NCI-H524 (cell line): ENCODE measurements around the gene AFAP1L2.
A peak's percentile ranks its signal among the peaks of the same experiment; 100 is the strongest.

Source experiments
- DNase-seq, 2 experiments: peaks; one replicate each; lab custom pipeline; 2025; lab: John Stamatoyannopoulos, UW

Gene AFAP1L2

DNA sequence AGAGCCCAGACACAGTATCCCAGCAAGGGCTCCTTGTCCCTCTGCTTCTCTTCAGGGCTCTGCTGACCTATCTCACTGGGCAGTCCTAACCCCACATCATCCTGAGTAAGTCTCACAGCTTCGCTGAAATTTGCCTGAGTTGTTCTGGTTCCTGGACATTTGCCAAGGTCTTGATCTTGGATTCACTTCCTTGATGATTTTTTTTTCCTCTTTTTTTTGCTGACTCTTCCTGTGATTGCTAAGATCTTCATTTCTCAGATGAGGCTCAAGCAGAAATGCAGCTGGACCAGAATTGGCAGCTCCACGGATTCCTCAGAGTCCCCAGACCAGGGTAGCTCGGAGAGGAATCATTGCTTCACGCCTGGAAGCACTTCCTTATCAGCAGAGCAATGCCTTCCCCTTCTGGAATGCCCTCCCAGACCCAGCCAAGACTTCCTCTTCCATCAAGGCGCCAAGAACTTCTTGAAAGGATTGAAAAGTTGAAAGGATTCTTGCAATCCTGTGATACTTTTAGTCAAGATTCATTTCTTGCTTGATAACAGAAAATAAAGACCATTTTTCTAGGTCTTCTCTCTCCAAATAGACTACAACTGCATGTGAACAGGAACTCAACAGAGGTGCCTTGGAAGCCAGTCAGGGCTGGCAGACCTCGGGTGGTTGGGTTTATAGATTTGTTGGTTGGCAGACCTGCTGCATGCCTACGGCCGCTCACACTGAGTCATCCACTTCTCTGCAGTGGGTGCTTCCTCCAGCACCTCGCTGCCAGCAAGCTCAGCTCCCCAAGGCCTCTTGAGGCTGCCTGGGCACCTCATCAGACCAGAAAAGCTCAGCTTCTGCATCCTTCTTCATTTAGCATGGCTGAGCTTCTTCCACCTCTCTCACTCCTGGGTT lies 8.8 kb upstream of the AFAP1L2 start:
- no peak for DNase-seq

DNA sequence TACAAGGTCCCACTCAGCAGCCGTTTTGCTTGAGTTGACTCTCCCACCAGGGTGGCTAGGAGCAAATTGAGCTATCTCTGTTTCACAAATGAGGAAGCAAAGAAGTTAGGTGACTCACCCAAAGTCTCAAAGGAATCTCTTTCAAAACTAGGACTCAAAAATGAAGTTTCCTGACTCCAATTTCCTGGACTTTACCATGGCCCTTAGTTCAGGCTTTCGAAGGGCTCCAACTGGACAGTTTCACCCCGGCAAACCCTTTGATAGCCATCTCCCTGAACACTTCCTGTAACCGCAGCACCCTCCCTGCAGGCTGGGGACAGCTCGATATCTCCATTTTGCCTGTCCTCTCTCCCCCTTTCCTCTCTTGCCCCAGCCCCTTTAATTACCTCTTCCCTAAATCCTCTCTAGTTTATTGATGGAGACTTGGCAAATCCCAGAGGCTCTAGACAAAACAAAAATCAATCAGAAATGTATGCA lies 4.7 kb upstream of the AFAP1L2 start:
- no peak for DNase-seq

DNA sequence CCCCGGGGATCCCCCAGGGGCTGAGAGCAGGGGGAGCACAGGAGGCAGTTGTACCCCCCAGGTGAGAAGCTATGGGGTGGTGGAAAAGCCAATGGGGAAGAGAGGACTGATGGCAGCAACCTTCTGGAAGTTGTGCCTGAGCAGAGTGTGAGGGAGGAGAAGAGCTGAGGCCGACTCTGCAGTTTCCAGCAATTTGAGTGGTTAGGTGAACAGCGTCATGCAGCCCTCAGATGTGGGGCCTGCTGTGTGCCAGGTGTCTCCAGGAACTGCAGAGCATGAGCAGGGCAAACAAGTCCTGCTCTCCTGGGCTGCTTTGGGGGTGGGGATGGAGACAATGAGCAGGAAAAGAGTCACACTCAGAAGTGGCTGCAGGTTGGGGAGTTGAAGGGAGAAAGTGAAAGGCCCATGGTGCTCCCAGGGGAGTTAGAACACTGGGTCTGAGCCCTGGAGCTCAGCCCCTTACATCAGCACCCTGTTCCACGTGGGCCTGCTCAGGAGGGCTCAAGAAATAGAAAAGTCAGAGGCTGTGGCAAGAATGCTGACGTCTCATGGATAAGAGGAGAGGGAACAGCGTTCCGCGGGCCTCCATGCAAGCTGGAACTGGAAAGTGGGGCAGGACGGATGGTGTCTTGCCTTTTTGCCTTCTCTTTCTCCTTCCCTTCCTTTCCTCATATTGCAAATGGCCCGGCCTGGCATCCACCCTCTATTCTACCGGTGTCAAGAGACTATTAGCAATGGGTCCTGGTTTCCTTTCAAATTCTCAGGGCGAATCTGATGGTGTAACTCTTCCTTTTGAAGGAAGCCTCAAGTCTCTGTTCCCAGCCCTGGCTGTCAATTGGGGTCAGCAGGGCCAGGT lies 4.0 kb upstream of the AFAP1L2 start:
- no peak for DNase-seq

DNA sequence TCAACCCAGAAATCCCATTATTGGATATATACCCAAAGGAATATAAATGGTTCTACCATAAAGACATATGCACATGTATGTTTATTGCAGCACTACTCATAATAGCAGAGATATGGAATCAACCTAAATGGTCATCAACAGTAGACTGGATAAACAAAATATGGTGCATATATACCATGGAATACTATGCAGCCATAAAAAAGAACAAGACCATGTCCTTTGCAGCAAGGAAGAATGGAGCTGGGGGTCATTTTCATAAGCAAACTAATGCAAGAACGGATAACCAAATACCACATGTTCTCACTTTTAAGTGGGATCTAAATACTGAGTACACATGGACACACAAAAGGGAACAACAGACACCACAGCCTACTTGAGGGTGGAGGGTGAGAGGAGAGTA lies 2.2 kb upstream of the AFAP1L2 start:
- DNase-seq = no peak

DNA sequence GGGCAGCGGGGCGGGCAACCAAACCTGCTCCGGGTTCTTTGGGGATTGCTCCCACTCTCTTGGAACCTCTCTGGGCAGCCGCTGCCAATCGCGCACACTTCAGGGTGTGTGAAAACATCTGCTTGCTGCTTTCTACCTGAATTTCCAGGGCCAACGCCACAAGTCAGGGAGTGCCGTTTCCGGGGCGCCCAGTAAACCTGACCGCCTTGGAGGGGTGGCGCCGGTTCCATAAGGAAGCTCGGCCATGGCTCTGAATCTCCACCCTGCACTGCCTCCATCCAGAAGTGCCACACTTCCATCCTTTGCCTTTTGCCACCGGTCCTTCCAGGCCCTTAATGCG lies 679 bp upstream of the AFAP1L2 start:
- no peak for DNase-seq

DNA sequence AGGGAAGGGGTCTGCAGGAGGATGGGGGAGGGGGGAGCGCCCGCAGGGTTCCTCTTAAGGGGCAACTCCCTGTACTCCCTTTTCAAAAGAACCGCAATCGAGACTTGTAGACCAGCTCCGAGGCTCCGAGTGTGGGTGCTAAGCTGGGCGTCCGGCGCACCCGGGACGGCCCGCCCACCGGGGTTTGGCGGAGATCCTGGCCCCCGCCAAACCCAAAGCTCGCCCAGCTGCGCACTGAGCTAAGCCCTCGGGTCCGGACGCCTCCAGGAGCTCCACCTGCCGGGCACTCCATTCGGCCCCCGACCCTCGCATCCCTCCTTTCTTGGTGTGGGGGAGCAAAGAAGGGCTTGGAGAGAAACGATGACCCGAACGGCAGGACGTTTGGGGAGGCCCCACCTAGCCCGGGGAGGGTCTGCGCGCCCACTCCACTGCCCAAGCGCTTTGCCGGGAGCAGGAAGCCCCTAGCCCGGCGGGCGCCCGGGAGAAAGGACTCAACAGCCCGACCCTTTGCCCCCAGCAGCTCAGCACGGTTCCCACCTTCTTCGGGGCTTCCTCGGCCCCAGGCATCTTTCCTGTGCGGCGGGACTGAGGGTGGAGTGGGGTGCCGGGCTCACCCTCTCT lies 651 bp downstream of the AFAP1L2 start:
- peak in 1 of 2 experiments; percentile 9 for DNase-seq

DNA sequence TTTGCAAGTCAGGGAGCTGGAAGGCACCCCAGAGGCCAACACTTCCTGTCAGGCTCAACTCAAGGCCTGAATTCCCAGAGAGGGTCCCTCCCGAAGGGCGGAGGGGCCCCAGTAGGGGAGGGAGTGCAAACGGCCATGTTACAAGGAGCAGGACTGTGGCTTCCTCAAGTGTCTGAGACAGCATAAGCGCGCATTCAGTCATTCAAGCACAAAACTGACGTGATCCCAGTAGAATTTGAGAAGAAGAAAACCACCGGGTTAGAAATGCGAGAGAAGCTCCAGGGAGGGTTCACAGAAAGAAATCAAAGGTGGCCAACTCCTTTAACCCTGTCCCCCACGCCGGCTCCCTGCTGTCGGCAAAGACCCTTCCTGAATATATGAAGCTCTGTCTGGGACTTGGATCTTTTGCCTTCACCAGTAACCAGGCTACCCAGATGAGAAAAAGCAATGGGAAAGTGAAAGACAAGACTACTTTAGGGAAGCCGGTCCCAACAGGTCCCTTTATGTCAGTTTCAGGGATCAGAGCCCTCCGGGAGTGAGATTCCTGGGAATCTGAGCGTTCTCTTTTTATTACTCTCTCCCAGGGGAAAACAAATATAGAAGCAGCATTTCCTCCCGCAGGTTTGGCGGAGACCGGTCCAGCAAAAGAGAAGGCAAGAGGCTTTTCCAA lies 1.3 kb downstream of the AFAP1L2 start:
- no peak for DNase-seq

DNA sequence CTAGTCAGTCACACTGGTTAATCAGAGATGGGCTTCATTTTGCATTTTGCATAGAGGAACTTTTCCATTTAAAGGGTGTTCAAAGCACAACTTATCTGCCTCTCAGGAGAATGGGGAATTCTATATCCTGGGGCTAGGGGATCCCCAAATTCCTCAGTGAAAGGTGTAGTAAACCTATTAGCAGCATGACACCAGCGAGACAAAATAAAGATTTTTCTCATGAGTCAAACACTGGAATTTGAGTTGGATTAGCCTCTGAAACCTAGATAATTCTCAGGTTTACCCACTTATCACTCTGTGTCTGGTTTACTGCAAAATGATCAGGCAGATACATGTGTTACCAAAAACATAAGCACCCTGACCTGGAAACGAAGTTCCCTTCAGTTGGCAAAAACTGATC lies 2.1 kb downstream of the AFAP1L2 start:
- no peak for DNase-seq

DNA sequence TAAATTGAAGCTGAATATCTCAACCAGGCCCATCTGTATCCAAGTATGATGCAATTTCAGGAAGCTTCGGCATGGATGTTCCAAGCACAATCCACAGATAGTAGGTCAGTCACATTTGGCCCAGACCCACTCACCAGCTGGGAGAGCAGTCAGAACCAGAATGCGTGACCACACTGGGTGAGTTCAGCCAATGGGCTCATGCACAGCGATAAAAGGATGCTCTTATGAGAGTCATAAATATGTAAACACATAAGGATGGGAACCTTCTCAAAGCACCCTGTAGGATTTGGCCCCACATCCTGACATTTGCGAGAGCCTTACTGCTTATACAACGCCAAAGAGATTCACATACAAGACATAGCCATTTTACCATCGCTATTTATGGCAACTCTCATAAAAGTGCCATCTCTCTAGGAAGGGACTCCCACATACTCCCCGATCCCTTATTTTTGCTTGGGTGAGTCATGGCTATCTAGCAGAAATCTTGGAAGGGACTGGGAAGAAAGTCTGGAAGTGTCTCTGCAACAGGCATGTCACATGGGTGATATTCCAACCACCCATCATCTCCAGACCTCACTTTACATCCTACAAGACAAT lies 3.0 kb downstream of the AFAP1L2 start:
- DNase-seq = no peak

DNA sequence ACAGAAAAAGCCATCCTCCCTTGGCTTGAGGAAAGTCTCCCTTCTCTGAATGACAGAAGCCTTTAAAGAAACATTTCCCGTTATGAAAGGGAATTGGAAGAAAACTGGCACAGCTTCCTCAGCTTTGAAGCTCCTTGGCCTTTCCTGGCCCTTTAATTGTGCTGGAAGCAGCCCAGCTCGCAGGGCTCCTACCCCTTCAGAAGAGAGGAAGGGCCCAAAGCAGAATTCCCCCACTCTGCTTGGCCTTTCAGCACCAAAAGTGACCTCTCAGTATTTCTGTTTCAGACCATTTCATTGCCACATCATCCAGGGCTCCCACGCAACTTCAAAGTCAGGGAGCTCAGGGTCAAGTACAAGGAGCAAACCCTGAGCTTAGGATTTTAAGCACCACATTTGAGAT lies 4.2 kb downstream of the AFAP1L2 start:
- DNase-seq = no peak

DNA sequence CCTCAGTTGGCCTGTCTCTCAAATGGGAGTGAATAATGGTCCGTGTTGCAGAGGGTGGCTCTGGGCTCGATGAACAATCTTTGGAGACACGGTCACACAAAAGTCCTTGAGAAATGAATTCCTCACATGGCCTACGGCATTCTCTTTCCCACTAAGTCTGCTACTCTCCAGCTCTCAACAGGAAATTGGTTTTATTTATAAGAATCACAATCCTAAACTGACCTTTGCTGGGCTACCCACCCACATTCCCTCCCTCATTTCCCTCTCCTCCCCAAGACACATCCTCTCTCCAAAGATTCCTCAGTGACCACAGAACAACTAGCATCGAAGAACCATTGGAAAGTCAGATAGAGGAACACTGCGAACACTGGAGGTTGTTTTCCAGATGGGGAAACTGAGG lies 4.7 kb downstream of the AFAP1L2 start:
- no peak for DNase-seq

DNA sequence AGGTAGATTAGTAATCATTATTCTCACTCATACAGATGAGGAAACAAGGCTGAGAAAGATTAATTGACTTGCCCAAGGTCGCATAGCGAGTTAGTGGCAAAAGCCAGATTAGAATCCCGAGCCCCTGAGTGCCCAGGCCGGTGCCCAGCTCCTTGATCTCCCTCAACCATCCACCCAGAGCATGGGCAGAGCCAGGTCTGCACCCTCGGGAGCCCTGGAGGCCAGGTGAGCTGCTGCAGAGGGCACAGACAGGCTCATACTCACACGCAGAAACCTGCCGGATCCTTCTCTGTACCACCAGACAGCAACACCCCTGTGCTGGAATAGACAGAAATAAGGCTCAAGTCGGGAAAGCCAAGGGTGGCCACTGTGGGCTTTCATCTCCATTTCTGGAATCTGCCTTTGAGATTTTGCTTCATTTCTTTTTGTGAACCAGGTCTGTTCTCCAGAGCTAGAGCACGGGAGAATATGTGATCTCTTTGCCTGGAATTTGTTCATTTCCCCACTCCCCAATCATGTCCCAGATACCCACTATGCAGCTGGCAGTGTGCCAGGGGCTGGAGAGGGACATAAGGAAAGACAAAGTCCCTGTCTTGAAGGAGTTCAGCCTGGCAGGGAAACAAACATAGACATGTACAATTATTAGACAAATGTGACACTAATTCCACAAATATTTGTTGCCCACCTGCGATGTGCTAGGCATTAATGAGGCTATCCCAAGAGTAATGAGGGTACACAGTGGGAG lies 5.5 kb downstream of the AFAP1L2 start:
- no peak for DNase-seq

DNA sequence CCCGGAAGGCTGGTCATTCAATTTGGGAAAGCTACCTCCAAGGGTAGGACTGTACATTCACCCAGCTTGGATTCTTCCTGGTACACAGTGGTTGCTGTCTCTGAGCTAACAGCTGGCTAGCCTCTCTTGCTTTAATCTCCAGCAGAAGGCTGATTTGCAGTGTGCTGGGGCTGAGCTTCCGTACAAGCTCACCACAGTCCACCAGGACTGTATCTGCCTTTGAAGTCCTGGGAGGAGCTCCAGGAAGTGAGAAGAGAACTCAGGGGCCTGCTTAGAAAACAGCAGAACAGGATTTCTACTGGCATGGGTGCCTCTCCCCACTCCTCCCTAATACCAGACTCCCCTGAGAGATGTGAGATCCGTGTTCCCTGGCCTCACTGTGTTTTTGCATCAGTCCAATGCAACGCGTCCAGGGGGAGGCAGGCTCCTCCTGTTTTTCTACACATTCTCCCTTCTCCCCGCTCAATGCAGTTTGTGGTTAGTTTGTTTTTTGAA lies 6.6 kb downstream of the AFAP1L2 start:
- no peak for DNase-seq

DNA sequence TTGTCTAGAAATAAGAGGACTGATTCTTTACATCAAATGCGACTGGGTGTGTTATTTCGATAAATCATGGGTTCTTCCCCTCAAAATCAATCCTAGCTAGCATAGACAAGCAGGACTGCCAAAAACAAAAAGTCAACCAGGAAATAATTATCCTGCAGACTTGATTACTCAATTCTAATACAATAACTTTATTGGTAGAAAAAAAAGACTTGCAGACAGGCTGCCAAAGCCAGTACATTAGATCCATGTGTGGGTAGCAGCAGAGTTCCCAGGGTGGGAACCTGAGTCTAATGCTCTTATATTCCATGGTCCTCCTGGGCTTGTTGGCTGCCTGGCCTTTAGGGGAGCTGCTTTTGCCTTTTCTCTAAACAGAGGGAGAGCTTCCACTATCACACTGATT lies 7.8 kb downstream of the AFAP1L2 start:
- no peak for DNase-seq

DNA sequence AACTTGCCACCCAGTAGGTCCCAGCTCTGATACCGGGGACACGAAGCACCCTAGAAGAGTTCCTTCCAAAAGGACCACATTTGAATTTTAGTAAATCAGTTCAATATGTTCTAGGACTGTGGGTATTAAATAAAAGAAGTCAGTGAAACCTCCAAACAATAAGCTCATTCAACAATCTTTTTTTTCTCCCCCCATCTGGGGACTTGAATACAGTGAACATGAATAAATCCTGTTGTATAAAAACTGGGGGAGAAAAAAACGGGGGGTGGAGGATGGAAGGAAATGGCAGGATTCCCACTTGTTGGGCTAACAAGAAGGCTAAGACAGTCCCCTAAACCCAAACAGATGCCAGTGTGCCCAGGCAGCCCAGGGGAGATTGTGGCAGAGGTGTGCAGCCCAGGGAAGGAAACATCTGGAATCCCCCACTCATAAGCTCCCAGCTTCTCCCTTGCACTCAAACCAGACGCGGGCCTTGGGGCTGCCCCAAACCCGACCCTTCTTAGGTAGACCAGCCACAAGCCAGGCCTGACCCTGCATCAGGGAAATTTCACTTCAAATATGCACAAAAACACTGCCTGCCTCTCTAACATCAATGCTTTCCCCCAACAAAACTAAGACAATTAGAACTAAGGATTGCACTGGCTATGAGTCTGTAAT lies 8.8 kb downstream of the AFAP1L2 start:
- DNase-seq = no peak

DNA sequence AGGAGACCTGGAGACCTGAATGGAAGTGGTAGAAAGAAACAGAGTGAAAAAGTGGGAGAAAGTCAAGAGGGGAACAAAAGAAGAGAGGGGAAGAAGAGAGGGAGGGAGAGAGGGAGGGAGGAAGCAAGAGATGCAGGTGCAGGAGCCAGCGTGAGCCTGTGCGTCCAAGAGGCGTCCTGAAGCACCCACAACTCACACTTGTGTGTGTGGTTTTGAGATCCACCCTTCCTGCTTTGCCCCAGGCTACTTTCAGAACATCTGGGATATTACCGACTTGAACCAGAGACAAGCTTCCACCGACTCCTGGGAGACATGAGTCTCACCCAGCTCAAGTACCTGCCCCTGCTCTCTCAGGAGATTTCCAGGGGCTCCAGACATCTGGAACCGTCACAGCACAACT lies 9.8 kb downstream of the AFAP1L2 start:
- DNase-seq = no peak

DNA sequence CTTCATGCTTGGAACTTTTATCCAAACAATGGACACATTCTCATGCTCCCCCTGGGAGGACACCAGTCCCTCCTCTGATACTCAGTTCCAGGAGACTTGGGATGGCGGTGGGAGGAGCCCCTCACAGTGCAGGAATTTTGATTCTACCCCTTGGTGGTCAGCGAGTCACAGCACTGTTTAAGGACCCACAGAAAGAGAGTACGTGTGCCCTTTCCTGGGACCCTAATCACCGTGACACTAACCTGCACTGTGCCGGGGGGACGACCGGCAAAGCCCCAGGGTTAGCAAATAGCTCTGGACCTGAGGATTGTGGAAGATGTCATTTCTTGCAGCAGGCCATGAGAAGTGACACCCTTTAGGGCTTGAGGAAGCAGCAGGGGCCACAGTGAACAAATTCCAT lies 10.4 kb downstream of the AFAP1L2 start:
- no peak for DNase-seq

DNA sequence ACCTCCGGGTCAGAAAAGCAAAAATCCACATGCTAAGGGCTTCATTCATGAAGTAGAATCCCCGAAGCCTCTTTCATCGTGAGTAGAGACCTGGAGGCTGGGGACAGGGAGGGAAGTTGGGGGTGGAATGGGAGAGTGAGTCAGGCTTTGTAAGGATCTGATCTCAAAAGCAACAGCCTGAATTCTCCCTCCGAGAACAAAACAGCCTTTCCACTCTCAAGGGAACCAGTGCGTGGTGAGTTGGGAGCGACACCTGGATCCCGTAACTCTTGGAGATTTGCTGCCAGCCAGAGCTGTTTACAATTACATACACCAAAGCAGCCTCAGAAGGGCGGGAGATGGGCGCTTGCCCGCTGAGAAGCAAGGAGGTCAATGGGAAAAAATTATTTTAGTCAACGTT lies 10.8 kb downstream of the AFAP1L2 start:
- no peak for DNase-seq

DNA sequence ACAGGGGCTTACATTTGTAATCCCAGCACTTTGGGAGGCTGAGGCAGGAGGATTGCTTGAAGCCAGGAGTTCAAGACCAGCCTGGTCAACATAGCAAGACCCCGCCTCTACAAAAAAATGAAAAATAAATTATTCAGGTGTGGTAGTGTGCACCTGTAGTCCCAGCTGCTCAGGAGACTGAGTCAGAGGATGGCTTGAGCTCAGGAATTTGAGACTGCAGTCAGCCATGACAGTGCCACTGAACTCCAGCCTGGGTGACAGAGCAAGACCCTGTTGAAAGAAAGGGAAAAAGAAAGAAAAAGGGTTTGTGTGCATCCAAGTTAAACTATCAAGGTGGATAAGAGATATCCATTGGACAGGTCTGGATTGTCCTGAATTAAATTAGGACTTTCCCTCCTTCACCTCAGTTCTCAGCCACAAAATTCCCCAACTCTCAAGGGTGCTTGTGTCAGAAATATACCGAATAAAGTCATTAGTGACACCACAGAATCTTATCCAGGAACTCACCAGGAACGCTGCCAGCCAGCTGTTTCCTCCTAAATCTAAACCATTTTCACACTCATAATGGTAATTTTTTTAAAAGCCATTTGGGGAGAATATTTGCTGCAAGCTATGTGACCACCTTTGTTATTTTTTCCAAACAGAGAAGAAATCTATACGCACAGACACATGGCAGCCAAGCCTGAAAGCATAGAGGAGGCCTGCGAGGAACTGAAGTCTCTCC lies 12.0 kb downstream of the AFAP1L2 start:
- no peak for DNase-seq

DNA sequence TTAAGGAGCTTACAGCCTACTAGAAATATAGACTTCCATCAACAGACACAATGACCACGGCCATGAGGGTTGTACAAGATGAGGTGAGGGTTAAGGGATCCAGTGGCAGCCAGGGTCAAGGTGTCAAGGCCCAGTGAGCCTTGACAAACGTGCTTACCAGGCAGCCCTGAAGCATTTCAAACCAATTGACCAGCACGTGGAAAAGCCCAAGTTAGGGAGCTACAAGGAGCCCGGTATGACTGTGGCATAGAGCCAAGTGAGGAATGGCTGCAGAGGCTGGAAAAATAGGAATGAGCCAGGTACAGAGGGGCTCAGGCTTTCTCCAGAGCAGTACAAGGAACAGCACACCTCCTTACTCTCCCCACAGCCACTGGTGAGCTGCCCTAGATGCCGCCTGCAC lies 12.7 kb downstream of the AFAP1L2 start:
- DNase-seq = no peak
